Measurements from ENCODE around the gene PITHD1. TPM values are rescaled to one million over a fixed set of nuclear protein-coding genes. Genes with fewer than 3 reads are reported as not detected.
A peak's percentile ranks its signal among the peaks of the same experiment; 100 is the strongest.

Gene PITHD1
- total and polyA plus RNA-seq, 8 donors = 18.1 to 62.0 (median 41.3) TPM

- 88 to 95% (median 91%) methylated on average over 7 of the region's 7 CpGs for WGBS, 5 donors
- Histone ChIP-seq H3K36me3 (no peaks in the 10 kb centered on the region), H3K9me3 (no peaks in the 10 kb centered on the region), H3K4me3 (no peak overlapping the region), H3K27ac (no peak overlapping the region), H3K27me3 (no peaks in the 10 kb centered on the region), H3K4me1 (peaks cover 0 to 16% (median 3%) of the 10 kb centered on the region in 4 donors)
- no peak for DNase-seq
- intact Hi-C loops (cut with DNase I; ENCODE audit: low total_unique reads) = no loop called here
- TF ChIP-seq EP300 (IDR thresholded peaks at IDR 0.05) = no peak
- no peak for TF ChIP-seq CTCF (IDR thresholded peaks at IDR 0.05)
- no peak for TF ChIP-seq POLR2A (IDR thresholded peaks at IDR 0.05)
- no peak for TF ChIP-seq POLR2AphosphoS5 (IDR thresholded peaks at IDR 0.05)
Measured at GRCh38 chr1:23736437-23737134, 41.6 kb upstream of the PITHD1 start.

DNA sequence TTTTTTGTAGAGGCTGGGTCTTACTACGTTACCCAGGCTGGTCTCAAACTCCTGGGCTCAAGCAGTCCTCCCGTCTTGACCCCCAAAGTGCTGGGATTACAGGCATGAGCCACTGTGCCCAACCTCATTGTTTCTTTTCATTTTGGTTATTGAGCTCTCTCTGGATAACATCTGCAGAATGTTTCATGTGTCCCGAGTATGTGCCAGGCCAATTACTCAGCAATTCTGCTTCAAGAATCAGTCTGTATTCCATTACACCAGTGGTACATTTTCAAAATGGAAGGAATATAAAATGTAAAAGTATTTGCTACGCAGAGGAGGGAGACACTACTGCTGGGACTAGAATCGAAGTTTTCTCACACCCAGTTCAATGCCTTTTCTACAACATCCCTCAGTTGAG is 36.6 kb upstream of the PITHD1 start:
- 85 to 91% (median 88%) methylated on average over 5 of the region's 5 CpGs for WGBS, 5 donors

GRCh38 chr1:23742670-23743286 is 35.4 kb upstream of the PITHD1 start:
- H3K27ac ChIP-seq = peak overlapping the region; percentile 93 to 96 (median 95)
- no peaks in the 10 kb centered on the region for H3K27me3 ChIP-seq
- DNase-seq = no peak
- peaks cover 23 to 46% (median 44%) of the 10 kb centered on the region in 4 donors for H3K4me1 ChIP-seq
- 7 to 20% (median 10%) methylated on average over 14 to 28 of the region's 28 CpGs for WGBS, 5 donors
- no peaks in the 10 kb centered on the region for H3K9me3 ChIP-seq
- H3K4me3 ChIP-seq = peak overlapping the region; percentile 91 to 100 (median 95)
- H3K36me3 ChIP-seq = peaks cover 4 to 17% (median 13%) of the 10 kb centered on the region in 4 donors
- intact Hi-C loops (cut with DNase I; ENCODE audit: low total_unique reads) = no loop called here
- TF ChIP-seq POLR2A (IDR thresholded peaks at IDR 0.05) (peak in 1 of 4 donors; percentile 22), POLR2AphosphoS5 (IDR thresholded peaks at IDR 0.05) (no peak)

More for the DNA sequence above, 36.6 kb upstream of the PITHD1 start:
- TF ChIP-seq EP300 (IDR thresholded peaks at IDR 0.05) (no peak), CTCF (IDR thresholded peaks at IDR 0.05) (no peak)
- Histone ChIP-seq H3K4me3 (no peak overlapping the region), H3K9me3 (no peaks in the 10 kb centered on the region), H3K36me3 (peaks cover 4 to 10% (median 8%) of the 10 kb centered on the region in 4 donors), H3K4me1 (peaks cover 14 to 35% (median 32%) of the 10 kb centered on the region in 4 donors), H3K27me3 (no peaks in the 10 kb centered on the region), H3K27ac (no peak overlapping the region)
- intact Hi-C loops (cut with DNase I; ENCODE audit: low total_unique reads) = no loop called here
- no peak for DNase-seq

- Histone ChIP-seq H3K4me1 (peaks cover 31 to 54% (median 51%) of the 10 kb centered on the region in 4 donors), H3K36me3 (peaks cover 4 to 17% (median 13%) of the 10 kb centered on the region in 4 donors), H3K9me3 (no peaks in the 10 kb centered on the region), H3K27me3 (no peaks in the 10 kb centered on the region), H3K27ac (peak within 1 kb of the TSS; percentile 93 to 96 (median 95)), H3K4me3 (peak within 1 kb of the TSS; percentile 91 to 100 (median 95))
- TF ChIP-seq POLR2AphosphoS5 (IDR thresholded peaks at IDR 0.05) (peak; percentile 46 to 94 (median 88)), EP300 (IDR thresholded peaks at IDR 0.05) (no peak), POLR2A (IDR thresholded peaks at IDR 0.05) (peak in 1 of 4 donors; percentile 37)
- intact Hi-C loops (cut with DNase I; ENCODE audit: low total_unique reads) = no loop called here
- WGBS, 5 donors = 0 to 1% (median 0%) methylated on average over 18 to 119 of the region's 119 CpGs
- DNase-seq = peak; percentile 77 to 95
Measured at GRCh38 chr1:23743287-23744152, 34.7 kb upstream of the PITHD1 start, which contains the start of gene ELOA. TSS of gene ELOA (plus strand) at chr1:23743471. CDS start at chr1:23743504, 33 bp downstream.

DNA sequence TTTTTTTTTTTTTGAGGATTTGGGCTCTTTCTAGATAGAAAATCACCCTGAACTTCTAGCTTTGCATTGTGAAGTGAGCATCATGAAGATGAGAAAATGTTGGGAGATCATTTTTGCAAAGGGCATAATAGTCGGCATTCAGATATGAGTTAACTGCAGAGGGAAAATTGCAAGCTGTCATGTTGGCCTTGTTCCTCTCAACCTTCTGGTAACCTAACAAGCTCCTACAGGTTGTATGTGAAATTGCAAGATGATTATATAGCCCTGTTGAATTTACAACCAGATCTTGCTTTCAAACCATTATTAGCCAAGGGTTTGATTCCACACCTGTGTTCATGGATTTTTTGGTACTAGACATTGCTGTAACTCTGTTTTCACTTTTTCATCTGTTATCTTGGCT is 32.7 kb upstream of the PITHD1 start:
- Histone ChIP-seq H3K36me3 (peaks cover 12 to 33% (median 28%) of the 10 kb centered on the region in 4 donors), H3K9me3 (no peaks in the 10 kb centered on the region), H3K27ac (peak overlapping the region in 3 of 5 donors; percentile 1 to 95 (median 11)), H3K27me3 (no peaks in the 10 kb centered on the region), H3K4me3 (peak overlapping the region; percentile 91 to 100 (median 95)), H3K4me1 (peaks cover 42 to 67% (median 61%) of the 10 kb centered on the region in 4 donors)
- intact Hi-C loops (cut with DNase I; ENCODE audit: low total_unique reads) = loop anchor here (5.0 kb wide), 1 partner anchor 53 kb away; the partner anchor contains the start of gene RPL11
- no peak for TF ChIP-seq EP300 (IDR thresholded peaks at IDR 0.05)
- TF ChIP-seq CTCF (IDR thresholded peaks at IDR 0.05) = peak in 3 of 7 experiments; percentile 12 to 52 (median 45)
- TF ChIP-seq POLR2AphosphoS5 (IDR thresholded peaks at IDR 0.05) = peak in 1 of 3 donors; percentile 11
- WGBS, 5 donors = 10 to 32% (median 23%) methylated on average over 1 of the region's 1 CpG
- peak in 1 of 2 donors; percentile 52 for DNase-seq

Measured in stomach (tissue), 9 donors.